H9 (cell line): ENCODE measurements around the gene EEF1A1. TPM values are rescaled to one million over a fixed set of nuclear protein-coding genes. Genes with fewer than 3 reads are reported as not detected.

Experiments
- DNase-seq: peaks from one replicate; pipeline ENCODE4 v3.0.0-alpha.2; 2017
- H2AFZ ChIP-seq: one replicate; pipeline ENCODE4 v1.6.1; 2013; ENCODE audit warnings: mild to moderate bottlenecking, low read length, control low read depth, moderate library complexity
- H2AK5ac ChIP-seq: 2 replicates; pipeline ENCODE4 v1.6.1; 2013; ENCODE audit warnings: low read length, control low read depth, mixed read lengths; ENCODE audit not compliant: insufficient read length
- H2BK120ac ChIP-seq: one replicate; pipeline ENCODE4 v1.6.1; 2013; ENCODE audit warnings: low read depth, mild to moderate bottlenecking, low read length, control low read depth, inconsistent platforms; ENCODE audit not compliant: poor library complexity, severe bottlenecking
- H2BK12ac ChIP-seq: 2 replicates; pipeline ENCODE4 v1.6.1; 2013; ENCODE audit warnings: low read length, control low read depth, mixed read lengths, low read depth; ENCODE audit not compliant: insufficient read length
- H2BK15ac ChIP-seq: 2 replicates; pipeline ENCODE4 v1.6.1; 2013; ENCODE audit warnings: low read depth, low read length, control low read depth
- H2BK20ac ChIP-seq: one replicate; pipeline ENCODE4 v1.6.1; 2013; ENCODE audit warnings: low read depth, mild to moderate bottlenecking, low read length, control low read depth, inconsistent platforms; ENCODE audit not compliant: poor library complexity, severe bottlenecking
- H2BK5ac ChIP-seq: 2 replicates; pipeline ENCODE4 v1.6.1; 2013; ENCODE audit warnings: low read length, control low read depth, mixed read lengths; ENCODE audit not compliant: insufficient read length
- H3K14ac ChIP-seq: 2 replicates; pipeline ENCODE4 v1.6.1; 2013; ENCODE audit warnings: low read length, control low read depth; ENCODE audit not compliant: insufficient read depth
- H3K18ac ChIP-seq: 2 replicates; pipeline ENCODE4 v1.6.1; 2013; ENCODE audit warnings: low read depth, mild to moderate bottlenecking, mixed read lengths, low read length, control low read depth; ENCODE audit not compliant: insufficient read length
- H3K23ac ChIP-seq: 2 replicates; pipeline ENCODE4 v1.6.1; 2013; ENCODE audit warnings: low read length, control low read depth, mixed read lengths, low read depth; ENCODE audit not compliant: insufficient read length
- H3K23me2 ChIP-seq: 2 replicates; pipeline ENCODE4 v1.6.1; 2013; ENCODE audit warnings: low read depth, mild to moderate bottlenecking, mixed read lengths, low read length, control low read depth; ENCODE audit not compliant: insufficient read length, poor library complexity, severe bottlenecking
- H3K27ac ChIP-seq: 2 replicates; pipeline ENCODE4 v1.5.1; 2013; ENCODE audit warnings: low read length, control low read depth, mixed read lengths, low read depth; ENCODE audit not compliant: insufficient read length
- H3K27me3 ChIP-seq: 2 replicates; pipeline ENCODE4 v1.6.1; 2013; ENCODE audit warnings: low read length, control low read depth, inconsistent platforms; ENCODE audit not compliant: insufficient read depth
- H3K4ac ChIP-seq: 2 replicates; pipeline ENCODE4 v1.6.1; 2013; ENCODE audit warnings: low read depth, mild to moderate bottlenecking, control low read depth, inconsistent platforms, low read length, moderate library complexity
- H3K4me1 ChIP-seq: 2 replicates; pipeline ENCODE4 v1.6.1; 2013; ENCODE audit warnings: low read length, control low read depth, inconsistent platforms; ENCODE audit not compliant: insufficient read depth
- H3K4me2 ChIP-seq: 2 replicates; pipeline ENCODE4 v1.6.1; 2013; ENCODE audit warnings: low read length, control low read depth, mixed read lengths; ENCODE audit not compliant: insufficient read length, insufficient read depth
- H3K56ac ChIP-seq: 2 replicates; pipeline ENCODE4 v1.6.1; 2013; ENCODE audit warnings: low read depth, mild to moderate bottlenecking, mixed read lengths, low read length, control low read depth; ENCODE audit not compliant: insufficient read length
- H3K79me1 ChIP-seq: 2 replicates; pipeline ENCODE4 v1.6.1; 2013; ENCODE audit warnings: low read depth, mild to moderate bottlenecking, moderate library complexity, low read length, control low read depth, inconsistent platforms; ENCODE audit not compliant: insufficient read depth, poor library complexity, severe bottlenecking
- H3K79me2 ChIP-seq: 2 replicates; pipeline ENCODE4 v1.6.1; 2013; ENCODE audit warnings: low read length, control low read depth, inconsistent platforms; ENCODE audit not compliant: insufficient read depth
- H3K9ac ChIP-seq: 2 replicates; pipeline ENCODE4 v1.6.1; 2013; ENCODE audit warnings: low read length, control low read depth, mixed read lengths; ENCODE audit not compliant: insufficient read length; ENCODE audit errors: extremely low read depth
- H3K9me3 ChIP-seq: one replicate; pipeline ENCODE4 v1.6.1; 2013; ENCODE audit warnings: low read depth, low read length, inconsistent platforms; ENCODE audit not compliant: control insufficient read depth
- H3T11ph ChIP-seq: one replicate; pipeline ENCODE4 v1.6.1; 2013; ENCODE audit warnings: mild to moderate bottlenecking, low read length, control low read depth, inconsistent platforms
- H4K20me1 ChIP-seq: one replicate; pipeline ENCODE4 v1.6.1; 2013; ENCODE audit not compliant: control insufficient read depth, insufficient read length, insufficient read depth
- H4K5ac ChIP-seq: 2 replicates; pipeline ENCODE4 v1.6.1; 2013; ENCODE audit warnings: low read depth, mild to moderate bottlenecking, mixed read lengths, low read length, control low read depth; ENCODE audit not compliant: insufficient read length
- H4K8ac ChIP-seq: replicated peaks from 2 replicates; pipeline ENCODE4 v1.6.1; 2013; ENCODE audit warnings: low read length, control low read depth, mixed read lengths, low read depth; ENCODE audit not compliant: insufficient read length
- H4K91ac ChIP-seq: 2 replicates; pipeline ENCODE4 v1.6.1; 2013; ENCODE audit warnings: low read depth, mild to moderate bottlenecking, moderate library complexity, mixed read lengths, low read length, control low read depth; ENCODE audit not compliant: insufficient read length
- H3K27ac Mint-ChIP-seq, 3 experiments: 2 replicates in 2 of 3; 3 replicates in 1 of 3; pipeline ENCODE4 v1.8.0; 2020 to 2021; ENCODE audit warnings: mixed read lengths in 3 of 3, mild to moderate bottlenecking in 1 of 3, moderate library complexity in 1 of 3
- H3K27me3 Mint-ChIP-seq: 2 replicates; pipeline ENCODE4 v1.8.0; 2021; ENCODE audit warnings: low read depth, mild to moderate bottlenecking, moderate library complexity, mixed read lengths
- H3K36me3 Mint-ChIP-seq, 3 experiments: 2 replicates in 2 of 3; 3 replicates in 1 of 3; pipeline ENCODE4 v1.8.0; 2020 to 2021; ENCODE audit warnings: low read depth in 3 of 3, mixed read lengths in 3 of 3; ENCODE audit not compliant: insufficient read depth in 1 of 3
- H3K4me1 Mint-ChIP-seq, 2 experiments: 2 replicates each; pipeline ENCODE4 v1.8.0; 2020; ENCODE audit warnings: mixed read lengths in 2 of 2
- H3K4me3 Mint-ChIP-seq, 2 experiments: 2 replicates in 1 of 2; 3 replicates in 1 of 2; pipeline ENCODE4 v1.8.0; 2020 to 2021; ENCODE audit warnings: mild to moderate bottlenecking in 2 of 2, mixed read lengths in 2 of 2, moderate library complexity in 1 of 2
- H3K9me3 Mint-ChIP-seq, 2 experiments: 2 replicates in 1 of 2; 3 replicates in 1 of 2; pipeline ENCODE4 v1.8.0; 2020; ENCODE audit warnings: mild to moderate bottlenecking in 2 of 2, mixed read lengths in 2 of 2, moderate library complexity in 1 of 2
- CTCF ChIP-seq: fragments of 200-600 bp; sonication (generic); conservative IDR thresholded peaks from 3 replicates; pipeline ENCODE4 v1.8.0; 2021; ENCODE audit warnings: antibody characterized with exemption, mild to moderate bottlenecking
- WGBS: extraction: QIAGEN DNeasy Blood & Tissue Kit; methylation state at CpG from one replicate; pipeline ENCODE4 v1.1.7; 2013; ENCODE audit warnings: missing lambda C conversion rate, low lambda C conversion rate, mixed read lengths; ENCODE audit not compliant: insufficient read length; ENCODE audit errors: extremely low coverage; 5-methylcytosine and 5-hydroxymethylcytosine counted together
- long read RNA-seq: library from polyadenylated mRNA; unstranded; transcript quantifications from one replicate; pipeline ENCODE4 v2.0.0, GENCODE V29; 2020
- total RNA-seq: library from RNA; stranded (reverse); gene quantifications from 2 replicates; pipeline ENCODE4 v1.2.1, GENCODE V29; 2021

EEF1A1 gene
- total RNA-seq = 13,057 and 13,182 TPM in 2 replicates
- long read RNA-seq, full-length matches to known transcripts = 49,389 of 50,218 reads
- long read RNA-seq, partial matches to known transcripts = 435 of 50,218 reads
- long read RNA-seq, other reads (novel, unspliced or antisense) = 394 of 50,218 reads

GRCh38 chr6:73520688-73521350, at the start of gene EEF1A1:
Gene EEF1A1 (minus strand): TSS chr6:73521032. CDS start chr6:73520026, 1,006 bp downstream.
- Histone ChIP-seq H4K5ac (peak within 1 kb of the TSS; percentile 95), H3K4ac (peak within 1 kb of the TSS; percentile 65; the same call in 1 of the 2 replicates), H4K8ac (peak within 1 kb of the TSS; percentile 94), H3K14ac (peak within 1 kb of the TSS; percentile 100), H3K27me3 (no peaks in the 10 kb centered on the region), H3K4me2 (peak within 1 kb of the TSS; percentile 73), H2AK5ac (peak within 1 kb of the TSS; percentile 43), H3T11ph (no peak within 1 kb of the TSS), H2BK15ac (no peak within 1 kb of the TSS), H3K23me2 (peaks cover 3% of the 10 kb centered on the region), H3K27ac (peak within 1 kb of the TSS; percentile 92), H4K20me1 (no peaks in the 10 kb centered on the region), H3K23ac (peak within 1 kb of the TSS; percentile 55), H2AFZ (no peak within 1 kb of the TSS), H3K79me2 (peaks cover 10% of the 10 kb centered on the region; the same call in 1 of the 2 replicates), H3K56ac (peak within 1 kb of the TSS; percentile 96), H2BK5ac (peak within 1 kb of the TSS; percentile 91), H2BK12ac (no peak within 1 kb of the TSS), H3K9me3 (no peaks in the 10 kb centered on the region), H2BK20ac (no peak within 1 kb of the TSS), H3K9ac (peak within 1 kb of the TSS; percentile 100), H3K18ac (peak within 1 kb of the TSS; percentile 99), H4K91ac (peak within 1 kb of the TSS; percentile 48), H3K79me1 (no peaks in the 10 kb centered on the region), H3K4me1 (no peaks in the 10 kb centered on the region), H2BK120ac (peak within 1 kb of the TSS; percentile 56)
- peak; percentile 99 for DNase-seq
- WGBS = no CpG with 5 or more reads among the region's 53 CpGs
- Mint-ChIP-seq H3K9me3 (peaks cover 14 to 16% of the 10 kb centered on the region in 2 experiments), H3K27ac (peak within 1 kb of the TSS; percentile 98 to 100 (median 100)), H3K4me3 (peak within 1 kb of the TSS; percentile 93 to 96), H3K4me1 (peaks cover 25 to 41% of the 10 kb centered on the region in 2 experiments), H3K27me3 (peaks cover 13% of the 10 kb centered on the region), H3K36me3 (peaks cover 47 to 52% (median 50%) of the 10 kb centered on the region in 3 experiments)
- no peak for TF ChIP-seq CTCF
